Muscle of leg (tissue), 11 donors: ENCODE results near the gene TMOD4. TPM values are rescaled to one million over a fixed set of nuclear protein-coding genes. Genes with fewer than 3 reads are reported as not detected.
A peak's percentile ranks its signal among the peaks of the same experiment; 100 is the strongest.

Source experiments
- DNase-seq: peaks from one replicate; pipeline ENCODE4 v3.0.0; 2013
- H3K27ac ChIP-seq: one replicate; pipeline ENCODE4 v1.5.1; 2013; ENCODE audit warnings: mild to moderate bottlenecking, low read length, control low read depth
- H3K27me3 ChIP-seq: one replicate; pipeline ENCODE4 v1.6.1; 2013; ENCODE audit warnings: low read length; ENCODE audit not compliant: control insufficient read depth, insufficient read depth
- H3K36me3 ChIP-seq: one replicate; pipeline ENCODE4 v1.6.1; 2013; ENCODE audit warnings: low read length; ENCODE audit not compliant: control insufficient read depth, insufficient read depth
- H3K4me1 ChIP-seq: one replicate; pipeline ENCODE4 v1.6.1; 2013; ENCODE audit warnings: low read length; ENCODE audit not compliant: control insufficient read depth, insufficient read depth
- H3K4me3 ChIP-seq: one replicate; pipeline ENCODE4 v1.5.1; 2013; ENCODE audit warnings: low read length, control low read depth
- H3K9me3 ChIP-seq: replicated peaks from 2 replicates; pipeline ENCODE4 v1.6.1; 2013; ENCODE audit warnings: low read depth, low read length; ENCODE audit not compliant: control insufficient read depth
- WGBS: methylation state at CpG from one replicate; pipeline ENCODE4 v1.1.5; 2013; ENCODE audit warnings: missing lambda C conversion rate; ENCODE audit not compliant: insufficient coverage; 5-methylcytosine and 5-hydroxymethylcytosine counted together
- polyA plus RNA-seq, 8 donors: library from polyadenylated mRNA; unstranded; fragments of 120-200 nt; gene quantifications; one replicate each; pipeline versions ENCODE4 v1.2.1 to v1.2.3, GENCODE V29; 2013; ENCODE audit warnings: inconsistent platforms in 1 of 8, low replicate concordance in 1 of 8; ENCODE audit not compliant: insufficient read length in 8 of 8, insufficient read depth in 1 of 8
- total RNA-seq: library from RNA; stranded (reverse); fragments of 120-200 nt; gene quantifications from one replicate; pipeline ENCODE4 v1.2.4, GENCODE V29; 2013

The TMOD4 gene
- total and polyA plus RNA-seq, 9 donors, result 15.2 to 38.4 (median 21.6) TPM

DNA sequence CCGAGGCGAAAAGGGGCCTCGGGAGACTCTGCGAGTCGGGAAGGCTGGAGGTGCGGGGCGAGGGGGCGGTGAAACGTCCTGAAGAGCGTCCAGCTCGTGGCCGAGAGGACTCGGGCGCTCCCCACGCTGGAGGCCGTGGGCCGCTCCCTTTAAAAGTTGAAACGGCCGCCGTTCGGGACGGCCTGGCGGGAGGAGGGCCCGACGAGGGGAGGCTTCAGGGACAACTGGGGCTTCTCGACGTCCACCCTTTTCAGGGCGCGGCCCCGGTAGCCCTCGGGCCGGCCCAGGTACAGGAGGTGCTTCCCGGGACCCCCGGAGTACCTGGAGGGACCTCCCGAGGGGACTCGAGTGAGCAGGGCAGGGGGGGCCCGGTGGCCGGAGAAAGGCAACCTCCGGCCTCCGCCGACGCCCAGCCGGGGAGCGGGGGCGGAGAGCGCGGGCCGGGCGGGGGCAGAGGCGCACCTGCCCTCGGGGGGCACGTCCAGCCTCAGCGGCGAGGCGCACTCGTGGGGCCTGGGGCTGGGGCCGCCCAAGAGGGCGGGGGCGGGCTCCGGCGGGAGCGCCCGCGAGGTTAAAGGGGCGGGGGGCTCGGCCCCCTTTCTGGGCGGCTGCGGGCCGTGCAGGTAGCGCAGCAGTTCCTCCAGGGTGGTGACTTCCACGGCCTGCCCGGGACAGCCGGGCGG lies 43.3 kb downstream of the TMOD4 start:
- WGBS, result 40% methylated on average over 62 of the region's 74 CpGs
- Histone ChIP-seq H3K27me3 (no peaks in the 10 kb centered on the region), H3K36me3 (peaks cover 42% of the 10 kb centered on the region)

DNA sequence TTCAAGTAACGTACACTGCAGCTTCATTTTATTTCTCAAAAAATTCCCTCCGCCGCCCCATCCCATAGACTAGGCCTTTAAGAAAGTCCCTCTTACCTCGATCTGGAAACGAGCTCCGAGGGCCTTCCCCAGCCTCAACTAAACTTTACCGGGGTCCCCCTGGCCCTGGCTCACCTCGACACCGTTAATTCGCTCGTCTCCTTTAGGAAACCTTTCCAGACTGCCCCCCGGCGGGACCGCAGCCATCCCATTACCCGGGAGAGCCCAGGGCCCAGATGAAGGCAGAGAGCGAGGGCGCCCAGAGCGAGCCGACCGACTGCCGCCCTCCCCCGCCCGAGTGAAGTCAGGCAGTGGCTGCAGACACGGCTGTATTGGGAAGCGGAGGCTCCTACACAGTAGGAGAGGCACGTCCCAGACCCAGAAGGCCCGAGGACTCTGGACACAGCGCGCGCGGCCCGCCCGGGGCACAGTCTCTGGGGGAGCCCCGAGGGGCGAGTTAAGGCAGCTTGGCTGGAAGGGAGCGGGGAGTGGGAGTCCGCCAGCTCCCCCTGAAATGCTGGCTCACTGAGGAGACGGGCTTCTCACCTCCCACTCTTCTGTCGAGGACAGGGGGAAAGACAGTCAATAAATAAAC lies 44.0 kb downstream of the TMOD4 start:
- WGBS, result 12% methylated on average over 32 of the region's 39 CpGs
- Histone ChIP-seq H3K4me1 (peaks cover 24% of the 10 kb centered on the region), H3K9me3 (no peaks in the 10 kb centered on the region), H3K36me3 (peaks cover 37% of the 10 kb centered on the region), H3K27ac (peak overlapping the region; percentile 74), H3K27me3 (no peaks in the 10 kb centered on the region), H3K4me3 (peak overlapping the region; percentile 41)
- peak; percentile 65 for DNase-seq

More for the DNA sequence above, 43.3 kb downstream of the TMOD4 start:
- Histone ChIP-seq H3K4me1 (peaks cover 24% of the 10 kb centered on the region), H3K27ac (peak overlapping the region; percentile 74), H3K9me3 (no peaks in the 10 kb centered on the region), H3K4me3 (no peak overlapping the region)
- no peak for DNase-seq

DNA sequence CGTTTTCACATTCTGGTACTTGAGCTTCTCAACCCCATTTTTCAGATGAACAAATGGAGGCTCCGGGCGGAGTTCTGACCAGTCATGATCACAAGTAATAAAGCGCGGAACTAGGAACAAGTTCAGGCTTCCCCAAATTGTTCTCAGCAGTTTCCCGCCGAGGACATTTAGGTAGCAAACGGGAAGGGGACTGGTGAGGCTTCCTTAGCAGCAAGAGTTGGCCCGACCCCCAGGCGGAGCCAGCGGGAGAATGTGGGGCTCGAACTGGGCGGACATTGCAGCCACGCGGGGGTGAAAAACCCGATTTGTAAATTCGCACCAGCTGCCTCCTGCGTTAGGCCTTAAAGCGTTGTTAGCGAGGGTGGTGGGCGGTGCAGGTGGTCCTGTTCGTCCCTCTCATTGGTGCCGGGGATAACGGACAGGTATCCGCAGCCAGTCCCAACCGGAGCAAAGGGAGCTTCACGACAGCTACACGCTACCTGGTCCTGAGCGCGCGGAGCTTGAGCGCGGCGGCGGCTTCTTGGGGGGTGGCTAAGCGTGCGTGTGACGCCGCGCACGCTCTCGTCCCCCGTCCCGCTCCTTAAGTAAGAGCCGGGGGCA lies 44.7 kb downstream of the TMOD4 start:
- H3K4me1 ChIP-seq, result peaks cover 24% of the 10 kb centered on the region
- H3K9me3 ChIP-seq, result no peaks in the 10 kb centered on the region
- H3K27me3 ChIP-seq, result no peaks in the 10 kb centered on the region
- peak overlapping the region; percentile 74 for H3K27ac ChIP-seq
- H3K4me3 ChIP-seq, result peak overlapping the region; percentile 41
- peak; percentile 95 for DNase-seq
- peaks cover 30% of the 10 kb centered on the region for H3K36me3 ChIP-seq
- 8% methylated on average over 43 of the region's 45 CpGs for WGBS

DNA sequence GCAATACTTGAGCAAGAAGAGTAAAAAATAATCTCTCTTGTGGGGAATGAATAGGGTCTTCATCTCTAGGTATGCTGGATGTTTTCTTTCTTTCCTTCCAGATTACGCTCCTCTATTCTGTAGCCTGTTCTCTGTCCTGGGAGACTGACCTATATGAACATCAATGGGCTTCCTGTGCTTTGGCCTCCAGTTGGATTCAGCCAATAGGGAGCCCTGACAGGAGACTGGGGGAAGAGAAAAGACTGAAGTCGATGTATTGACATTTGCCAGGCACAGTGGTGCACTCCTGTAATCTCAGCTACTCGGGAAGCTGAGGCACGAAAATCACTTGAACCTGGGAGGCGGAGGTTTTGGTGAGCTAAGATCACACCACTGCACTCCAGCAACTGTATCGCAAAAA lies 47.0 kb downstream of the TMOD4 start:
- WGBS, result 80% methylated on average over 2 of the region's 6 CpGs
- H3K4me3 ChIP-seq, result no peak overlapping the region
- H3K27ac ChIP-seq, result no peak overlapping the region
- peaks cover 23% of the 10 kb centered on the region for H3K4me1 ChIP-seq
- peaks cover 7% of the 10 kb centered on the region for H3K36me3 ChIP-seq
- DNase-seq, result no peak
- H3K27me3 ChIP-seq, result no peaks in the 10 kb centered on the region
- no peaks in the 10 kb centered on the region for H3K9me3 ChIP-seq

DNA sequence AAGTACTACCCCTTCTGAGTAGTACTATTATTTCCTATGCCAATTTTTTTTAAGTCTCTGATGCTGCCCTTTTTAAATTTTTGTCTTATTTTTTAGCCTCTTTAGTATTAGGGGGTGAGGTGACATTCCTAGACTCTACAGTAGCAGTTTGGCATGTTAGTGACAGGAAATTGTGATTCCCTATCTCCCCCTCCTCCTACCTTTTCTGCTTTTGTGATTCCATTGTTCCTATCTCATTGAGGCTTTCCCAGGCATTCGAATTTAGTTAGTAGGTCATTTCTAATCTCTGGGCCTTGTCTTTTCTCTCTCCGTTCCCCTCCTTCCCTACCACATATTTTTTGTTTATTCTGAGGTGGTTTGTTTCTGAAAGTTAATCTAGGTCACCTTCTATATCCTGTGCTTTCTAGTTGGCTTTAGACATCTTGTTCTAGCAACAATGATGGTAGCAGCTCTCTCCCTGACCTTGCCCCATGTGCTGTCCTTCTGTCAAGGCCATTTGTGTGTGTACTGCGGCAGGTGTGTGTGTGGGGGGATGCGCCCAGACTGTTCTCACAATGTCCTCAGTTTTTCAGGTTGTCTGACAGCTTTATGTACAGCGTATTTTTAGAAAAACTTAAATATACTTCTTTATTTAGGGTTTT lies 50.9 kb downstream of the TMOD4 start:
- H3K9me3 ChIP-seq, result no peaks in the 10 kb centered on the region
- no CpG with 5 or more reads among the region's 5 CpGs for WGBS
- no peak for DNase-seq
- H3K4me3 ChIP-seq, result no peak overlapping the region
- H3K27me3 ChIP-seq, result no peaks in the 10 kb centered on the region
- H3K27ac ChIP-seq, result no peak overlapping the region
- no peaks in the 10 kb centered on the region for H3K4me1 ChIP-seq
- peaks cover 2% of the 10 kb centered on the region for H3K36me3 ChIP-seq

Other genes with a start within 250 kb of the TMOD4 start
- 40.6 TPM for gene SETDB1, start 249.6 kb downstream of the TMOD4 start, total RNA-seq
- 10 to 100 TPM; 31.5 to 41.5 (median 36.3) TPM for gene SETDB1, start 249.6 kb downstream of the TMOD4 start, polyA plus RNA-seq
- 47.3 TPM for gene CERS2, start 201.1 kb downstream of the TMOD4 start, total RNA-seq
- gene CERS2, start 201.1 kb downstream of the TMOD4 start, polyA plus RNA-seq, result 100 to 1,000 TPM in 2 of 8 donors, 10 to 100 TPM in 6; 62.3 to 111 (median 84.0) TPM
- 0.04 TPM for gene ANXA9, start 193.7 kb downstream of the TMOD4 start, total RNA-seq
- gene ANXA9, start 193.7 kb downstream of the TMOD4 start, polyA plus RNA-seq, result 1 to 10 TPM; 2.1 to 3.5 (median 2.5) TPM
- 15.7 TPM for gene MINDY1, start 169.1 kb downstream of the TMOD4 start, total RNA-seq
- gene MINDY1, start 169.1 kb downstream of the TMOD4 start, polyA plus RNA-seq, result 10 to 100 TPM; 15.8 to 20.4 (median 17.0) TPM
- 19.3 TPM for gene PRUNE1, start 167.5 kb downstream of the TMOD4 start, total RNA-seq
- gene PRUNE1, start 167.5 kb downstream of the TMOD4 start, polyA plus RNA-seq, result 10 to 100 TPM; 23.4 to 29.8 (median 25.6) TPM
- gene BNIPL, start 139.4 kb downstream of the TMOD4 start, total RNA-seq, result 0.53 TPM
- 1 to 10 TPM in 3 of 8 donors, under 1 TPM in 5; 0.22 to 5.1 (median 0.69) TPM for gene BNIPL, start 139.4 kb downstream of the TMOD4 start, polyA plus RNA-seq
- 2.6 TPM for gene C1orf56, start 128.2 kb downstream of the TMOD4 start, total RNA-seq
- gene C1orf56, start 128.2 kb downstream of the TMOD4 start, polyA plus RNA-seq, result 1 to 10 TPM; 4.7 to 8.6 (median 5.9) TPM
- 42.6 TPM for gene CDC42SE1, start 116.4 kb downstream of the TMOD4 start, total RNA-seq
- gene CDC42SE1, start 116.4 kb downstream of the TMOD4 start, polyA plus RNA-seq, result 10 to 100 TPM; 47.5 to 68.4 (median 54.3) TPM
- gene MLLT11, start 115.6 kb downstream of the TMOD4 start, total RNA-seq, result 5.5 TPM
- 10 to 100 TPM; 11.0 to 20.1 (median 15.2) TPM for gene MLLT11, start 115.6 kb downstream of the TMOD4 start, polyA plus RNA-seq
- 8.2 TPM for gene GABPB2, start 105.2 kb downstream of the TMOD4 start, total RNA-seq
- gene GABPB2, start 105.2 kb downstream of the TMOD4 start, polyA plus RNA-seq, result 1 to 10 TPM; 3.7 to 6.3 (median 4.8) TPM
- 33.4 TPM for gene SEMA6C, start 29.4 kb downstream of the TMOD4 start, total RNA-seq
- 100 to 1,000 TPM in 1 of 8 donors, 10 to 100 TPM in 7; 56.3 to 112 (median 88.1) TPM for gene SEMA6C, start 29.4 kb downstream of the TMOD4 start, polyA plus RNA-seq
- 3.0 TPM for gene TNFAIP8L2, start 19.3 kb downstream of the TMOD4 start, total RNA-seq
- gene TNFAIP8L2, start 19.3 kb downstream of the TMOD4 start, polyA plus RNA-seq, result 1 to 10 TPM; 1.5 to 2.5 (median 2.1) TPM
- gene LYSMD1, start 10.1 kb downstream of the TMOD4 start, total RNA-seq, result 14.1 TPM
- gene LYSMD1, start 10.1 kb downstream of the TMOD4 start, polyA plus RNA-seq, result 10 to 100 TPM; 10.2 to 12.9 (median 11.6) TPM
- 53.6 TPM for gene SCNM1, start 9.8 kb downstream of the TMOD4 start, total RNA-seq
- gene SCNM1, start 9.8 kb downstream of the TMOD4 start, polyA plus RNA-seq, result 10 to 100 TPM; 32.9 to 42.8 (median 36.7) TPM
- gene VPS72, start 14.2 kb upstream of the TMOD4 start, total RNA-seq, result 45.0 TPM
- gene VPS72, start 14.2 kb upstream of the TMOD4 start, polyA plus RNA-seq, result 10 to 100 TPM; 44.2 to 59.9 (median 52.8) TPM
- 27.1 TPM for gene PIP5K1A, start 22.6 kb upstream of the TMOD4 start, total RNA-seq
- gene PIP5K1A, start 22.6 kb upstream of the TMOD4 start, polyA plus RNA-seq, result 10 to 100 TPM; 35.0 to 46.0 (median 38.3) TPM
- gene PSMD4, start 78.8 kb upstream of the TMOD4 start, total RNA-seq, result 183 TPM
- 100 to 1,000 TPM; 122 to 141 (median 128) TPM for gene PSMD4, start 78.8 kb upstream of the TMOD4 start, polyA plus RNA-seq
- 8.5 TPM for gene ZNF687, start 106.3 kb upstream of the TMOD4 start, total RNA-seq
- 10 to 100 TPM; 11.1 to 14.8 (median 13.7) TPM for gene ZNF687, start 106.3 kb upstream of the TMOD4 start, polyA plus RNA-seq
- 31.4 TPM for gene PI4KB, start 151.4 kb upstream of the TMOD4 start, total RNA-seq
- gene PI4KB, start 151.4 kb upstream of the TMOD4 start, polyA plus RNA-seq, result 10 to 100 TPM; 43.6 to 59.1 (median 51.9) TPM
- gene RFX5, start 171.3 kb upstream of the TMOD4 start, total RNA-seq, result 28.1 TPM
- gene RFX5, start 171.3 kb upstream of the TMOD4 start, polyA plus RNA-seq, result 10 to 100 TPM; 20.2 to 30.3 (median 24.6) TPM
- 31.2 TPM for gene SELENBP1, start 196.7 kb upstream of the TMOD4 start, total RNA-seq
- gene SELENBP1, start 196.7 kb upstream of the TMOD4 start, polyA plus RNA-seq, result 10 to 100 TPM; 28.2 to 50.1 (median 37.6) TPM
- gene PSMB4, start 223.6 kb upstream of the TMOD4 start, total RNA-seq, result 211 TPM
- 100 to 1,000 TPM; 158 to 193 (median 184) TPM for gene PSMB4, start 223.6 kb upstream of the TMOD4 start, polyA plus RNA-seq